ENCODE results near the gene PRKACB.
"Not testable (repeated sequence)": the region's sequence is repeated elsewhere in the genome, so short reads cannot be mapped to it uniquely, and the experiment has no call there.

Gene PRKACB

DNA sequence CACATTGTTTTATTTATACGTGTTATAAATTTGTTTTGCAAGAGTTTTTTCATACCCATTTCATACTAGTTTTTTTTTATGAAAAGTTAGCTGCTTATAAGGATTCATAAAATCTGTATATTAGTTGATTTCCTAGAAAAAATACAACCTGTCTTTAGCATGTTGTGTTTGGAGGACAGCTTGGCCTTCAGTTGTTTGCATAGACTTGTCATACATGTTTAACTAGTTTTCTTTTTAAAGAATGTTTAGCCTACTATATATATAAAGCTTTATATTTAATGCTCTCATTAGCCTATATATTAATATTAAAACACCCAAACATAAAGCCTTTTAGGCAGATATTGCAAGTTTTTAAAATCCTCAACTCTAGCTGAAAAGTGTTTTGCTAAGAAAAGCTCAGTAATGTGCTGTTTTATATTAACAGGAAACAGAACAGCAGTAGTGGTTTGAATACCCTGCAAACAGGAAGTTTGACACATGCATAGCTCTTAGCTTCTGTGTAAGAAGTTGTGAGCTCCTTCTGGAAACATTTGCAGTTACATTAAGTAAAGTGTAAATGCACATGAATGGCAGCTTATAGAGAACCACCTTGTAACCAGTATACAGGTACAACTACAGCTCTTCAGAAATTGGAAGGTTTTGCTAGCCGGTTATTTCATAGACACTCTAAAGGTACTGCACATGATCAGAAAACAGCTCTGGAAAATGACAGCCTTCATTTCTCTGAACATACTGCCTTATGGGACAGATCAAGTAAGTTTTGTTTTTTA, at the start of gene PRKACB:
Gene PRKACB, plus strand, starts transcription at position 476 of the 770 bp plus-strand sequence. Its CDS starts 91 bp downstream, at position 567.
- DNase-seq (ENCODE audit: low read depth), result no peak

DNA sequence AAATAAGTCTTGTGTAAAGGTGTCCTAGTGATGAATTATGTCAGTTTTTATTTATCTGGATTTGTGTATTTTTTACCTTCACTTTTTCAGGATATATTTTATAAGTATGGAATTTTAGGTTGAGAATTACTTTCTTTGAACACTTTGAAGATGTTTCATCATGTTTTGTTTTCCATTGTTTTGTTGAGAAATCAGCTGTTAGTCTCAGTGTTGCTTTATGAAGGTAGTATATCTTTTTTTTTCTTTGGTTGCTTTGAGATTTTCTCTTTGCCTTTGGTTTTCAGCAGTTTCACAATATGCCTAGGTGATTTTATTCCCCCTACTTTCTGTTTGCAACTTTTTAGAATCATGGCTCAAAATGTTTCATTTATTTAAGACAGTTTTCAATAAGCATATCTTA, 48.8 kb upstream of the PRKACB start:
- DNase-seq (ENCODE audit: low read depth), result no peak

DNA sequence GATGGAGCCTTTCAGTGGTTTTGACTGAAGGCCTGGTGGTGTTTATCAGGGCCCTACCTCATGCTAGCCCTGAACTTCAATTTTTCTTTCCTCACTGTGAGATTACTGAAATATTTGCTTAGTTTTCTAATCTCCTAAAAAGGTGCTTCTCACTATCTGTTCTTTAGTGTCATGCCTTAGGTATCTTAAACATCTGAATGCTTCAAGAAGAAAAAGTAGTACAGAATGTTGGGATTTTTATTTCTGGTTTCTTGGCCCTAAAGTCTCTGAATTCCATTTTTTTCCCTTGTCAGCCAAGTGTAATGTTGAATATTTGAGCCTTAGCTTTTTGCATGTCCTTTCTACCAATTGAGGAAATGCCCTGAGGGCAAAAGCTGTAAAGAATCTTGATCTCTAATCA, 47.9 kb upstream of the PRKACB start:
- DNase-seq (ENCODE audit: low read depth), result no peak

DNA sequence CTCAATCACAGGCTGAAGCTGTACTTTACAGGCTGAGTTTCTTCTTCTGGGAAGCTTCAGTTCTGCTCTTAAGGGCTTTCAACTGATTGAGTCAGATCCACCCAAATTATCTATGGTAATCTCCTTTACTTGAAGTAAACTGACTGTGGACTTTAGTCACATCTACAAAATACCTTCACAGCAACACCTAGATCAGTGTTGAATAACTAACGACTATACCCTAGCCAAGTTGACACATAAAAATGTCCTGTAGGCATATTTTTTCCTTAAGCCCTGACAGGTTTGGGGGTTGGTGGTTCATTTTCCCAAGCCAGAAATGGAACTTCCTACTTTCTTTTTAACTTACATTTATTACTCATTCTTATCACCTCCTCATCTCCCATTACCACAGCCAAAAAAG, 42.9 kb upstream of the PRKACB start:
- DNase-seq (ENCODE audit: low read depth), result no peak

DNA sequence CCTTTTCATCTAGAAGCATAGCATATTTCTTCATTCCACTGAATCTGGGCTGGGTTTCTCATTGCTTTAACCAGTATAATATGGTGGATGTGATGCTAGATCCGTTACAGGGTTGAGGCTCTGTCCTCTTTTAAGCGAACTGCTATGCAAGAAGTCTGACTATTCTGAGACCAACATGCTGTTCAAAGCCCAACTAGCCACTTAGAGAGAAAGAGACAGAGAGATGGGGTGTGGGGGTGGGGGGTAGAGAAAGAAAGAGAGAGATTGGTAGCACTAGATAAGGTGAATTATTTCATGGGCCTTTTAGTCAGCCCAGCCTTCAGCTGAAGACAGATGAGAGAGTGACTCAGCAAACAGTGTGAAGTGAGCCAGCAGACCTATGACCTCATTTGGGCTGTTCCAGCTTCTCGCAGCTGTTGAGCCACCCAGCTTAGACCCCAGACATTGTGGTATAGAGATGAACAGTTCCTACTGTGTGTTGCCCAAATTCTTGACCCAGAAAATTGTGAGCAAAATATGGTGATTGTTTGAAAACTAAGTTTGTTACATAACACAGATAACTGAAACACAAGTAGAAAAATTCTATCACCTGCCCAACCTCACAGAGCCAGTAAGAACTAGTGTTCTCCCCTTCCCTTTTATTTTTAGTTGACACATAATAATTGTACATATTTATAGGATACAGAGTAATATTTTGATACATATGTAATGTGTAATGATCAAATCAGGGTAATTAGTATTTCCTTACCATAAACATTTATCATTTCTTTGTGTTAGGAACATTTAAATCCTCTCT, 40.7 kb upstream of the PRKACB start:
- no peak for DNase-seq (ENCODE audit: low read depth)

DNA sequence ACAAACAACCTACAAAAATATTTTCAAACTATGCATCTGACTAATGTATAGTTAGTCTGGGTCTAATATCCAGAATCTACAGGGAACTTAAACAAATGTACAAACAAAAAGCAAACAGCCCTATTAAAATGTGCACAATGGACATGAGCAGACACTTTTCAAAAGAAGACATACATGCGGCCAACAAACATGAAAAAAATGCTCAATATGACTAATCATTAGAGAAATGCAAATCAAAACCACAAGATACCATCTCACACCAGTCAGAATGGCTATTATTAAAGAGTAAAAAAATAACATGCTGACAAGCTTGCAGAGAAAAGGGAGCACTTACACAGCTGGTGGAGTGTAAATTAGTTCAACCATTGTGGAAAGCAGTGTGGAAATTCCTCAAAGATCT, 36.5 kb upstream of the PRKACB start:
- DNase-seq (ENCODE audit: low read depth), result not testable (repeated sequence)

DNA sequence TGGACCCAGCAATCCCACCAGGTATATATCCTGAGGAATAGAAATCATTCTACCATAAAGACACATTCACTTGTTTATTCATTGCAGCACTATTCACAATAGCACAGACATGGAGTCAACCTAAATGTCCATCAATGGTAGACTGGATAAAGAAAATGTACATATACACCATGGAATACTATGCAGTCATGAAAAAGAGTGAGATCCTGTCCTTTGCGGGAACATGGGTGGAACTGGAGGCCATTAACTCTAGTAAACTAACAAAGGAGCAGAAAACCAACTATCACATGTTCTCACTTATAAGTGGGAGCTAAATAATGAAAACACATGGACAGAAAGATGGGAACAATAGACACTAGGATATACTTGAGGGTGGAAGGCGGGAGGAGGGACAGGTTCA, 36.1 kb upstream of the PRKACB start:
- DNase-seq (ENCODE audit: low read depth), result no peak

DNA sequence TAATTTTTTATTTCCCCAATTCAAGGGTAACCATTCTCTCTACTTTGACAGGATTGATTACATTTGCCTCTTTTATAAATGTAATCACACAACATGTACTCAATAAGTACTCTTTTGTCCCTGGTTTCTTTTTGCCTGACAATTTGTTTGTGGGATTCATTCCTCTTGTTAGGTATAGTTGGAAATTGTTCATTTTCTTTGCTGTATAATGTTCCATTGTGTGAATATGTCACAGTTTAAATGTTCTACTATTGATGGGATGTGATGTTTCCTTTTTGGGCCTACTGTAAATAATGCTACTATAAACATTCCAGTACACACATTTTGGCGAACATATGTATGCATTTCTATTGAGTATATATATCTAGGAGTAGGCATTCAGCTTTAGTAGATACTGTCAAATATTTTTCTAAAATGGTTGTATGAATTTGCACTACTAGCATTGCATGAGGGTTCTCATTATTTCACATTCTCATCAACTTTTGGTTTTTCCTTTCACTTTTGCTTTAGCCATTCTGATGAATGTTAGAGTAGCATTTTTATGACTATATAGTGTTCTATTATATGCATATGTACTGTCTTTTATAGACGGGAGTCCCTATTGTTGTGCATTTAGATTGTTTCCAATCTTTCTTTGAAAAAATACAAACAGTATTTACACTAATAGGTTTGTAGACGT, 35.0 kb upstream of the PRKACB start:
- DNase-seq (ENCODE audit: low read depth), result no peak

DNA sequence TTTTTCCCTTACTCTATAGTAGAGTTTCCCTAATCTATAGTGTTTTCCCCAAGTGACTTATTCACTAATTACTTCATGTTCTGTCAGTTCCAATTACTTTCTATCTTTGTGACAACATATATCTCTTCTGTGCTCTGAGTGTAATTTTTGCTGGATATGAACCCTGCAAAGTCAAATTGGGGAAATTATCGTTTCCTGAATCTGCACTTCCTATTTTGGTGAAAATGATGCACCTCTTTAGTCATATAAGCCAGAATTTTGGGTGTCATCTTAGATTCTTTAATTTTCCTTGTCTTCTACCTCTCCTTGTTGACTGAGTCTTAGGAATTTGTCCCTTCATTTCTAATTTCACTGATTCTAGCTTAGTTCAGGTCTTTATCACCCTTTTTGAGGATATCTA, 33.4 kb upstream of the PRKACB start:
- no peak for DNase-seq (ENCODE audit: low read depth)

DNA sequence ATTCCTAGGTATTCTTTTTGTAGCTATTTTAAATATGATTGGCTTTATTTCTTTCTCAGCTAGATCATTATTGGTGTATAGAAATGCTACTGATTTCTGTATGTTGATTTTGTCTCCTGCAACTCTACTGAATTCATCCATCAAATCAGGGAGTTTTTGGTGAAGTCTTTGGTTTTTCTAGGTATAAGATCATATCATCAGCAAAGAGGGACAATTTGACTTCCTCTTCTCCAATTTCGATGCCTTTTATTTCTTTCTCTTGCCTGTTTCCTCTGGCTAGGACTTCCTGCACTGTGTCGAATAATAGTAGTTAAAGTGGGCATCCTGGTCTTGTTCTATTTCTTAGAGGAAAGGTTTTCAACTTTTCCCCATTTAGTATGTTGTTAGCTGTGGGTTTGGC, 27.5 kb upstream of the PRKACB start:
- DNase-seq (ENCODE audit: low read depth), result no peak

DNA sequence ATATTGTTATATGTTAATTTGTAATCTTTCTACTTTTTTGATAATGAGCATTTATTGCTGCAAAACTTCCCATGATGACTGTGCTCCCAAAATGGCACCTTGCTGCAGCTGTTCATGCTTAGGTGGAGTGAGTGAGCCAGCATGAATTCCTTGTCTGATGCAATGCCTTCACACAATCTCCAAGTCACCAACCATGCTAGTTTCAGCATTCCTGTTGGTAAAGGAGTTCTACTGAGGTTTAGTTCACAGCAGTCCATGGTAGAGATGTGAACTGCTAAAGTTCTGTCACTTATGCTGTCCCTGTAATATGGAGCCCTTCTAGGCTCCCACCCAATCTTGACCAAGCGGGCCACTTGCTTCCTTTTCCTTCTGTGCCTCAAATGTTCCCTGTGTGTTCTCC, 26.2 kb upstream of the PRKACB start:
- no peak for DNase-seq (ENCODE audit: low read depth)

DNA sequence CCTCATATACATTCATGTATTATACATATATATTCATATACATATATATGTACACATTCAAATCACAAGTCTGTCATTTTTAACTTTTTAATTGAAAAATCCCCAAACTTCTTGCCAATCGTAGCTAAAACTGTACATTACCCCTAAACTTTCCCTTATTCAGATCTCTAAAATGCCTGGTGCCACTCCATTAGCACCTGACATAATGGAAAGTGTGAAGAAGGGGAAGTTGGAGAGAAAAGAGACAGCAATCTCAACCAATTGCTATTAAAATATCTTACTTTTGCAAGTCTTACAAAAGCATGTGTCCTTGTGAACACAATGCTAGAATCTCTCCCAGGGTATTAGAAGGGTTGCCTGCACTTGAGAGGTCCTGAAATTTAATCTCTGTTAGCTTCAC, 22.7 kb upstream of the PRKACB start:
- DNase-seq (ENCODE audit: low read depth), result no peak

DNA sequence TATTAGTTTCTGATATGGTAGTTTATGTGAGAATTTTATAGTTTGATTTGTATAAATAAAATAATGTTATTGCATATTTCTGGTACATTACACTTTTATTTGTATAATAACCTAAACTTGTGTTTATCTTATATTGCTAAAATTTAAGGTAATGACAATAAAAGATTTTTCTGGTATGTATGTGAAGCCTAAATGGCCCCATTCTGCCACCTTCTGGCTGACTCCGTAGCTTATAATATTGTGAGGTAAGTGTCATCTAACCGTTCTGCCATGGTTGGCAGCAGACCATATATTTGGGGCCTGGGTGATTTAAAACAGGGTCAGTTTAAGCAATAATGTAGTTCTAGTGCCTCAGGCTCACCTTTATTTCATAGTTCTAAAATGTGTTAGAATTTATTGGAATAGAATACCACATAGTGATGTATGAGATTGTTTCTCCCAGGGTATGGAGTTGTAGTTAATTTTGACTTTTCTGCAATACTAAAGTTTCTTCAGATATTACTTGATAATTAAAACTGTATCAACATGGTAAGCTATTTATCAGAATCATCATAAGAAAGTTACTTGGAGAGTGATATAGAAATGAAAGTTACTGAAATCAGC, 21.2 kb upstream of the PRKACB start:
- DNase-seq (ENCODE audit: low read depth), result peak; percentile 17

DNA sequence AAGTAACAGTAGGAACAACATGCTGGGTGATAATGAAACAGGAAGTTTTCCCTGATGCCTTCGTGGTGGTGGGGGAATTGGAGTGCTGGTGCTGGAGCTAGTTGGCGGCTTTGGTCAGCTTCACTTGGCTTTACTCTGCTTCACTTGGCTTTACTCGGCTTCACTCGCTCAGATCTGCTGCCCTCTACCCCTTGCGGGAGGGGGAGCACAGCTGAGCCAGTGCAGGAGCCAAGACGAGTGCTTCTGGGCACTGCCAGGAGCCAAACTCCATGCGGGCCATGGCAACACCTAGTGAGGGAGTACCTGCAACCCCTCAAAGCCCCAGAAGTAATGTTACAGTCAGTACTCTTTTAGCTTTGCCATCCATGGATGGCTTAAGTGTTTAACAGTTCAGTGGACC, 10.6 kb upstream of the PRKACB start:
- DNase-seq (ENCODE audit: low read depth), result no peak

DNA sequence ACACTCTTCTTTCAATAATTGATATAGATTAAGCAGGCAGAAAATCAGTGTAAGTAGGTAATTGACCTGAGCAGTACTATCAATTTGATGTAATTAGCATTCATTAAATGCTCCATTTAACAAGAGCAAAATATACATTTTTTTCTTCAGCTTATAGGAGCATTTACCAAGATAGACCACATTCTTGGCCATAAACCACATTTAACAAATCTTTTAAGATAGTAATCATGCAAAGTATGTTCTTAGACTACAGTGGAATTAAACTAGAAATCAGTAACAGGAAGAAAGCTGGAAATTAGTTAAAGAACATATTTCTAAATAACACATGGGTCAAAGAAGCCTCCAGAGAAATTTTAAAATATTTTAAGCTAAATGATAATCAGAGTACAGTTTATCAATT, 8.7 kb upstream of the PRKACB start:
- no peak for DNase-seq (ENCODE audit: low read depth)

DNA sequence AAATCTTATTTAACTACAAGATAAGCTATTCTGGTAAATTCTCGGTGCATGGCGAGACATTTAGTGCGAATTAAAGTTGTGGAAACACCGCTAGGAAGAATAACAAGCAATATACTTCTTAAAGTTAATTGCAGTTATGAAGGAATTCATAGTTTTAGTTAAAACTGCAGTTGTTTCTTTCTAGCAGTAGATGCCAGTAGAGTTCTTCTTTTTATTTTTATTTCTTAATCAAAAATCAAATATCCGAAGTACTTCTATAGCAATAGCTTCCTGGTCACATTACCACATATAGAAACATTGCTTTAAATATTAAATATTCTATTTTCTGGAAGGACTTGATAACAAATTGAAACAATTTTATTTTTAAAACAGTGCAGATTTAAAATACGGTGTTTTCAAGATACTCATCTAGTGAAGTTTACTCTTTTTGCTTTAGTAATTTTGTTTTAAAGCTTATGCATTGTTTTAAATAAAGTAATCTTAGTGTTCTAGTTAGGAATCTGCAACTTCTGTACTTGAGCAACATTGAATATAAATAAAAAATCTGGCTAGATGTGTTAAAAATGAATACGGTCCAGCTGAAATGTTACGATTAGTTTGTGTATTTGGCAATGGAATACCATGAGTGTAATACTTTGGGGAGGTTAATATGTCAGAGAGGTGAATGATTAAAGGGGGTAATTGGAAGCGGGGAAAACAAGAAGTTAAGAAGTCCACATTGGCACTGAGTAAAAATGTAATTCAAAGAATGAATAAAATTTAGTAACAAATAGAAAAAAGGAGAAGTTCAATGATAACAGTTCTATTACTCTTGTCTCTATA, 2.7 kb upstream of the PRKACB start:
- DNase-seq (ENCODE audit: low read depth), result no peak

DNA sequence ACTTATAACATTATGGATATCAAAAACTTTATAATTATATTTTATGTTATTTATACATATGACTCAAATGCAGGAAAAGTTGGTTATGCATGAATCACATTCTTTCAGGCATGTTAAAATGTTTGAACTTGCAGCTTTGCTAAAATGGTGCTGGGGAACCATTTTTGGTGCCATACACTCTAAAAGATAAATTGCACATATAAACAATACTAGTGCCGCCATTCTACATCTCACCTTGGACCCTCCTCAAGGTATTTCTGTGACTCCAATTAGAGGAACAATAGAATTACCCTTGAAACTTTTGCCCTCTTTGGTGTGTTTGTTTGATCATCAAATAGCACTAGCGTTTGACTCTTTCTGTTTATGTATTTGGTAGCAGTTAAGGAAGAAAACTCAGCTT, 997 bp downstream of the PRKACB start:
- no peak for DNase-seq (ENCODE audit: low read depth)

DNA sequence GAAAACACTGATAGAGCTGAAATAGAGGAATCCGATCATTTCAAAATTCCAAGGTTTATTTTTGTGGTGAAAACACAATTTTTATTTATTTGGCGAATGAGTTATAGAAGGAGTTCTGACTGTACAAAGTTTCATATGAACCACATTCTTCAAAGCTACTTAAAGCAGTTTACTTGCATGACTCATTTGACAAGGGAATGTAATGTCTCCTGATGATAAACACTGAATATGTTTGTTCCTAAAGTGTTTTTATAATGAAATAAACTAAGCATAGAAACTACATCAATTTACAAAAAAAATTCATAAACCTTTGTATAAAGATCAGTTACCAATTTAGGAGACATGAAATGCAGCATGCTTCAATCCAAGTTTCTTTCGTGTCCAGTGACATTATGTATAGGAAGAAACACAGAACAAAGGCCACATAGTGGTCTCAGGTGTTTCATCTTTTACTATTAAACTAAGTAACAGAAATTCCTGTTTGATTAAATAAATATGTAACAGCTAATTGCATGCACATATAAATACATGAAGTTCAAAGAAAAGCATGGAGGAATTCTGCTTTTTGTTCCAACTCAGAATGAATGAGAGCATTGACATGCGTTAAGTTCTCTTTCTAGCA, 2.5 kb downstream of the PRKACB start:
- no peak for DNase-seq (ENCODE audit: low read depth)

DNA sequence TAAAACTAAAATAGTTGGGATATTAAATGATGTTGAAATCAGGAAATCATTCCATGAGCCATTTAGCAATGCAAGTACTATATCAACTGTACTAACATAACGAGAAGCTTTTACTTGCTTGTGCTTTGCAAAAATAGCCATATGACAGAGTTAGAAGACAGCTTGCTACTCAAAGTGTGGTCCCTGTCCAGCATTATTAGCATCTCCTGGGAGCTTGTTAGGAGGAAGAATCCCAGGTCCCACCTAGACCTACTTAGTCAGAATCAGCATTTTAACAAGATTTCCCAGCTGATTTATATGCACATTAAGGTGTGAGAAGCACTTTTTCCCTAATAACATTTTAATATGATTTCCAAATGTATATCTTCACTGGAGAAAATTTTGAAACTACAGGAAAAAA, 4.7 kb downstream of the PRKACB start:
- DNase-seq (ENCODE audit: low read depth), result no peak

DNA sequence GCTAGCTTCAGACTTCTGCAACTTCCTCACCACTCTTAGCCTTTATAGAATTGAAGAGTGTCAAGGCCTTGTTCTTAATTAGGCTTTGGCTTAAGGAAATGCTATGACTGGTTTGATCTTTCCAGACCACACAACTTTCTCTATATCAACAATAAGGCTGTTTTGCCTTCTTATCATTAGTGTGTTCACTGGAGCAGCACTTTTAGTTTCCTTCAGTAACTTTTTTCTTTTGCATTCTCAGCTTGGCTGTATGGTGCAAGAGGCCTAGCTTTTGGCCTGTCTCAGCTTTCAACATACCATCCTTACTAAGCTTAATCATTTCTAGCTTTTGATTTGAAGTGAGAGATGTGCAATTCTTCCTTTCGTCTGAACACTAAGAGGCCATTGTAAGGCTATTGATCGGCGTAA, 8.6 kb downstream of the PRKACB start:
- no peak for DNase-seq (ENCODE audit: low read depth)

DNA sequence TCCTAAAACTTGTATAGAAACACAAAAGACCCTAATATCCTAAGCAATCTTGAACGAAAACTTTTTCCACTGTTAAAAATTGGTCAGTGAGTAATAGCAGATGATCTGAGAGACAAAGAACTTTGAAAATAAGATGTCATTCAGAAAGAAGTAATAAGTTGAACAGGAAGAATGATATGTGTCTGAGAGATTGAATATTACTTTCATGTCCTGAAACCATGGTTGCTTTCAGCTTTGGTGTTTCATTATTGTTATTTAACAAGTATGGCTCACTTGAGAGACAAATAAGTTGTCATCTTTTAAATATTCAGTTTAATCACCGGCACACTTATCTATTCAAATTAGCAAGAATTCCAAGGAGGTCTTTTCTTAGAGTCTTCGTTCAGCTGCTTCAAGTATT, 11.4 kb downstream of the PRKACB start:
- no peak for DNase-seq (ENCODE audit: low read depth)

Measured in stimulated activated CD8-positive, alpha-beta memory T cell treated with anti-CD3 and anti-CD28 coated beads, Interleukin-4, amount 100 ng/mL, for 24 hours (primary cell).